Stomach (tissue), 9 donors: Measurements from ENCODE around the gene NELL1. TPM values are rescaled to one million over a fixed set of nuclear protein-coding genes. Genes with fewer than 3 reads are reported as not detected.

Experiments used
- DNase-seq, 2 donors: peaks; one replicate each; pipeline versions ENCODE4 v3.0.0 to v3.0.0-alpha.2; 2013 to 2019
- H3K27ac ChIP-seq, 5 donors: fragments of 200-600 bp in 4 of 5; sonication (generic) in 4 of 5; one replicate each; pipeline ENCODE4 v1.5.1; 2013 to 2019; ENCODE audit warnings: mild to moderate bottlenecking in 1 of 5, moderate library complexity in 1 of 5
- H3K27me3 ChIP-seq, 3 donors: fragments of 200-600 bp; sonication (generic); one replicate each; pipeline ENCODE4 v1.5.1; 2017 to 2019; ENCODE audit warnings: mixed run types in 1 of 3
- H3K36me3 ChIP-seq, 4 donors: fragments of 200-600 bp; sonication (generic); 1 replicate in 3 of 4; 2 replicates in 1 of 4; pipeline ENCODE4 v1.5.1; 2016 to 2019
- H3K4me1 ChIP-seq, 4 donors: fragments of 200-600 bp; sonication (generic); one replicate each; pipeline ENCODE4 v1.5.1; 2016 to 2019
- H3K4me3 ChIP-seq, 4 donors: fragments of 200-600 bp; sonication (generic) in 3 of 4; one replicate each; pipeline ENCODE4 v1.5.1; 2016 to 2019; ENCODE audit warnings: mild to moderate bottlenecking in 1 of 4
- H3K9me3 ChIP-seq, 4 donors: fragments of 200-600 bp; sonication (generic); one replicate each; pipeline ENCODE4 v1.5.1; 2016 to 2019
- CTCF ChIP-seq, 7 experiments: fragments of 450-650 bp in 4 of 7; fragments of 200-600 bp in 3 of 7; sonication (generic) in 3 of 7; IDR thresholded peaks; one replicate each; pipeline ENCODE4 v1.5.1; 2016 to 2019; ENCODE audit warnings: antibody characterized with exemption in 7 of 7, control low read depth in 2 of 7, mild to moderate bottlenecking in 1 of 7
- EP300 ChIP-seq: sonication (generic); formaldehyde crosslinking; IDR thresholded peaks from one replicate; pipeline ENCODE4 v1.6.1; 2017; ENCODE audit warnings: antibody characterized with exemption
- POLR2A ChIP-seq, 4 donors: fragments of 450-650 bp; IDR thresholded peaks; one replicate each; pipeline ENCODE4 v1.6.1; 2016; ENCODE audit warnings: antibody characterized with exemption in 4 of 4, control low read depth in 2 of 4, mild to moderate bottlenecking in 1 of 4, moderate library complexity in 1 of 4
- POLR2AphosphoS5 ChIP-seq, 3 donors: sonication (generic); formaldehyde crosslinking; IDR thresholded peaks; one replicate each; pipeline ENCODE4 v1.6.1; 2016; ENCODE audit warnings: antibody characterized with exemption in 3 of 3
- WGBS, 5 donors: extraction: QIAGEN DNeasy Blood & Tissue Kit in 3 of 5; methylation state at CpG; one replicate each; pipeline versions ENCODE4 v1.1.5 to v1.1.7; 2013 to 2018; 5-methylcytosine and 5-hydroxymethylcytosine counted together
- intact Hi-C: fragments of 100-400 bp; cut with DNase I; formaldehyde crosslinking; loops from one replicate; pipeline ENCODE4 v1.15.1; 2023; ENCODE audit warnings: low total_unique reads
- polyA plus RNA-seq, 3 donors: library from polyadenylated mRNA; stranded (reverse); fragments of 200-250 nt; gene quantifications; one replicate each; pipeline ENCODE4 v1.2.3, GENCODE V29; 2013
- total RNA-seq, 5 donors: library from RNA; depleted of rRNA; stranded (reverse); fragments of >200 nt; gene quantifications; one replicate each; pipeline versions ENCODE4 v1.1.0 to v1.2.3, GENCODE V29; 2014 to 2016
- donor health status: healthy with polysubstance abuse.
- donor health status: Bipolar disorder and iron deficiency.
- donor health status: healthy.

Gene NELL1
- total and polyA plus RNA-seq, 8 donors: 0.05 to 15.4 (median 2.7) TPM; not detected in 5

- H3K4me1 ChIP-seq: no peaks in the 10 kb centered on the region
- intact Hi-C loops: no loop called here
- H3K27me3 ChIP-seq: no peaks in the 10 kb centered on the region
- H3K4me3 ChIP-seq: no peak overlapping the region
- H3K36me3 ChIP-seq: no peaks in the 10 kb centered on the region
- H3K27ac ChIP-seq: no peak overlapping the region
- H3K9me3 ChIP-seq: no peaks in the 10 kb centered on the region
- DNase-seq: no peak
- no peak for TF ChIP-seq EP300
- TF ChIP-seq POLR2AphosphoS5 (IDR thresholded peaks at IDR 0.05): no peak
- TF ChIP-seq POLR2A (IDR thresholded peaks at IDR 0.05): no peak
- no peak for TF ChIP-seq CTCF (IDR thresholded peaks at IDR 0.05)
- 77 to 94% (median 84%) methylated on average over 2 of the region's 2 CpGs for WGBS, 5 donors
These were observed 475.1 kb downstream of the NELL1 start for GRCh38 chr11:21144531-21144930.

DNA sequence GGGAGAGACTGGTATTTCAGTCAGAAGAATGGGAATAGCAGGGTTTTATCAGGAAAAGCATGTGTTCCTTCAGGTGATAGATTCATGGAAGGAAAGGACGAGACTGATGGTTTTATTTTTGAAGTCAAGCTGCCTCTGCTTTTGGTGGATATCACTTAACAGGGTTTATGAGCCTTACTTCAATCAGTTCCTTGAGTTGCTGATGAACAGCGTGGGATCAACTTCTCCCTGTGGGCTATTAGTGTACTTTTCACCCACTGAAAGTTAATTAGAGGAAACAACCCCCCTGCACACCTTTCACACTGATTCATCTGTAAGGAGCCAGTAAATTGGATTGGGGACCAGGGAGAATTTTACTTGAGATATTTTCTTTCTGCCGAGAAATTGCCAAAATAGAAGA is 479.0 kb downstream of the NELL1 start:
- no peaks in the 10 kb centered on the region for H3K27me3 ChIP-seq
- intact Hi-C loops: no loop called here
- no peaks in the 10 kb centered on the region for H3K9me3 ChIP-seq
- no peak overlapping the region for H3K27ac ChIP-seq
- no peak for TF ChIP-seq EP300
- TF ChIP-seq POLR2A (IDR thresholded peaks at IDR 0.05): no peak
- no peak for DNase-seq
- no peaks in the 10 kb centered on the region for H3K4me1 ChIP-seq
- no peaks in the 10 kb centered on the region for H3K36me3 ChIP-seq
- H3K4me3 ChIP-seq: no peak overlapping the region
- WGBS, 5 donors: 63 to 83% (median 75%) methylated on average over 3 of the region's 3 CpGs

DNA sequence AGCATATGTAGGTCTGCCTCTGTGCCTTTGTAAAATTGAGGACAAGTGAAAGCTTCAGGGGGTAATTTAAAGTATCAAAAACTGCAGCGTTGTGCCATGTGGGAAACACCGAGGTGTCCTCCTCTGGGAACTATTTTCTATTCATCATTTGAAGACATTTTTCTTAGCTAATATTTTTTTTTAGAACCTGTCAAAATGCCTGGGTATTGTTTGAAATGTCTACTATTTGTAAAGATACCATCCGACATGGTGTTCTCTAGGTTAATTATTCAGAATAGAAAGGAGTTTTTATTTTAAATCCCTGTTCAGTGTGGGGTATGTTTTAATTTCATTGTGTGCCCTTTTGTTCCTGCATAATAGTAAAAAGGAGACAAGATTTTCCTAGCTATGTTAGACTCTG is 490.8 kb downstream of the NELL1 start:
- H3K9me3 ChIP-seq: no peaks in the 10 kb centered on the region
- no peak for TF ChIP-seq POLR2AphosphoS5 (IDR thresholded peaks at IDR 0.05)
- TF ChIP-seq POLR2A (IDR thresholded peaks at IDR 0.05): no peak
- no peak for TF ChIP-seq CTCF (IDR thresholded peaks at IDR 0.05)
- TF ChIP-seq EP300: no peak
- WGBS, 5 donors: 79 to 92% (median 87%) methylated on average over 3 of the region's 3 CpGs
- no peak overlapping the region for H3K4me3 ChIP-seq
- no peak overlapping the region for H3K27ac ChIP-seq
- H3K4me1 ChIP-seq: no peaks in the 10 kb centered on the region
- H3K36me3 ChIP-seq: no peaks in the 10 kb centered on the region
- intact Hi-C loops: no loop called here
- DNase-seq: no peak
- no peaks in the 10 kb centered on the region for H3K27me3 ChIP-seq

DNA sequence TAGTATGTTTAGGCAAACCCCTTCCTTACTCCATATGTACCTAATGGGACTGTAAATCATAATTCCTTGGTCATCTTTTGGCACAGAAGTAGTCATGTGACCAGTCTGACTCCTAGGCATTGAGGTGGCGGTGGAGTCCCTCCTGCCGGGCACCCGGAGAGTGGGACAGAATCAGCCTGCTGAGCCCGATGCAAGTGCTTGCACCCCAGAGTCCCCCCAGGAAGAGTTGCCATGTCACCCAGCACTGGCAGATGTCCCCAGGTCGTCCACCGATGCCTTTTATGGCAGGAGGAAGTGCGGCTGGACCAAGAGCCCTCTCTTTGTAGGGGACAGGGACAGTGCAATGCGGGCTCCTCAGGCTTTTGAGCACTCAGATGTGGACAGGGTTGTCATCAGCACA is 500.3 kb downstream of the NELL1 start:
- H3K4me1 ChIP-seq: no peaks in the 10 kb centered on the region
- WGBS, 5 donors: 82 to 89% (median 87%) methylated on average over 8 of the region's 8 CpGs
- H3K36me3 ChIP-seq: no peaks in the 10 kb centered on the region
- peaks cover 0 to 3% (median 0%) of the 10 kb centered on the region in 4 donors for H3K9me3 ChIP-seq
- no peaks in the 10 kb centered on the region for H3K27me3 ChIP-seq
- intact Hi-C loops: no loop called here
- H3K27ac ChIP-seq: no peak overlapping the region
- no peak for DNase-seq
- no peak overlapping the region for H3K4me3 ChIP-seq
- TF ChIP-seq POLR2AphosphoS5 (IDR thresholded peaks at IDR 0.05) (no peak), POLR2A (IDR thresholded peaks at IDR 0.05) (no peak), EP300 (no peak), CTCF (IDR thresholded peaks at IDR 0.05) (no peak)

- Histone ChIP-seq H3K4me1 (no peaks in the 10 kb centered on the region), H3K4me3 (no peak overlapping the region), H3K27me3 (no peaks in the 10 kb centered on the region), H3K27ac (no peak overlapping the region), H3K9me3 (peaks cover 0 to 3% (median 0%) of the 10 kb centered on the region in 4 donors), H3K36me3 (no peaks in the 10 kb centered on the region)
- no peak for DNase-seq
- intact Hi-C loops: no loop called here
- TF ChIP-seq EP300: no peak
- TF ChIP-seq POLR2AphosphoS5 (IDR thresholded peaks at IDR 0.05): no peak
- TF ChIP-seq CTCF (IDR thresholded peaks at IDR 0.05): no peak
- no peak for TF ChIP-seq POLR2A (IDR thresholded peaks at IDR 0.05)
These were observed 504.1 kb downstream of the NELL1 start for GRCh38 chr11:21173476-21173875.
